HG03025 (cell line): ENCODE measurements around the gene ABI2.

Experiments used
- ATAC-seq: cut with Tn5 transposase; IDR thresholded peaks from one replicate; pipeline ENCODE4 v1.9.1; 2021; ENCODE audit warnings: mild to moderate bottlenecking, moderate library complexity; ENCODE audit not compliant: unreplicated experiment, low FRiP score

The ABI2 gene

DNA sequence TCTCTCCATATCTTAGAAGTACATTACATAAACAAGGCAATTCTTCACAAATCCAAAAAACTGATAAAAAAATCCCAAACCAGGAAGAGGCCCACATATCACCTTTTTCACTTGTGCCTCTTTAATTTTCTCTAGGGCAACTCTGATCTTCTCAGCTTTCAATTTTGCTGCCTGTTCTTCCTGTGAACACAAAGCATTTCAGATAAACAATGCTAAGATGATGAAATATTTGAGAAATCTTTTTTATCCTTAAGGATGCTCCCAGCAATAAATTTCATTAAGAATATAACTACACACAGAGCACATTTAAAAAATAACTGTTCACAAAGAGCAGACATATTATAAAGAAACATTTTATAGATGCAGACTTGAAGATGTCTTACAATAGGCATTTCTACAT is 133.6 kb downstream of the ABI2 start:
- no peak for ATAC-seq

DNA sequence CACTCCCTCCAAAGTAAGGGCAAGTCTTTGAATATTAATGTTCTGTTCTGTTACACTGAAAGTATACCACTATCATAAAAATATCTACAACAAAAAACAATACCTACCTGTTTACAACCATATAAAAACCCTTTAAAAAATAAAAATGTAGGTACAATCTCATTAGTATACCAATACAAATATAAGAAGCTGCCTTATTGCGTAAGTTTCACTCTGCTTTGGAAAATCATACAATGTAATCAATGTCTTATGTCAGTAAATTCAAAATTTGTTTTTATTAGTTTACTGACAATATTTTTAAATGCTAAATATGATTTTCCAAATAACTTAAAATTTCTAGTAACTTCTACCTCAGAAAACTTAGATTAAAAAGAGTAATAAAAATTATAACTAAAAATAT is 134.1 kb downstream of the ABI2 start:
- no peak for ATAC-seq

DNA sequence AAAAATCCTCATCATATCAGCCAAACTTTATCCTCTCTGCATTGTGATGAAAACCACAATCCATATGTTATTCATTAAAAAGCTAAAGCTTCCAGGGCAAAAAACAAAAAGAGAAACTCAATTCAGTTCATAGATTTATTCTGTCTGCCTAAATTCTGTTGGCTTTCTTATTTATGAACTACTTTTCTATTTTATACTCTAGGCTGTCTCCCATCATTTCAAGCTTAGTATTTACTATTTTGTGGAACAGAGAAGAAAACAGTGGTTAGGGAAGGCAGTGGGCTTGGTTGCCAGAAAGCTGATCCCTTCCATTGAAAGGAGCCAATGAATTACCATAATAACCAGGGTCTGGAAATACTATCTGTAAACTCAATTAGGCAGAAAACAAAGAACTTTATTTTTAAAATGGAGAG is 135.1 kb downstream of the ABI2 start:
- ATAC-seq: no peak

DNA sequence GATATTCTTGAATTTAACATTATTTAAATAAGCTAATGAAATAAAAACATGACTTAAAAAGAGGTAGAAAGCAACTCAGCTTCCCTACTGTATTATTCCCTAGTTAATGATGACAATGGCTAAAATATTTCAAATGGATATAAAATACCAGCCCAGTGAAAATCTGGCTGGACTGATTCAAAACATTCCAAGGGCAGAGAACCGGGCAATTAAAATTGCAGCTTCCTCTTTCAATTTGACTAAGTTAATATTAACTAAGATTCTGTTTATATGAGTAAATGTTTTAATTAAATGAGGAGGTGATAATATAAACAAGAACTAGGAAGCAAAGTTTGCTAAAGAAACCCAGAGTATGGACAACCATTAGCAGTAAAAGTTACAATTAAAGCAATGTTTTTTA is 141.4 kb downstream of the ABI2 start:
- ATAC-seq: no peak

DNA sequence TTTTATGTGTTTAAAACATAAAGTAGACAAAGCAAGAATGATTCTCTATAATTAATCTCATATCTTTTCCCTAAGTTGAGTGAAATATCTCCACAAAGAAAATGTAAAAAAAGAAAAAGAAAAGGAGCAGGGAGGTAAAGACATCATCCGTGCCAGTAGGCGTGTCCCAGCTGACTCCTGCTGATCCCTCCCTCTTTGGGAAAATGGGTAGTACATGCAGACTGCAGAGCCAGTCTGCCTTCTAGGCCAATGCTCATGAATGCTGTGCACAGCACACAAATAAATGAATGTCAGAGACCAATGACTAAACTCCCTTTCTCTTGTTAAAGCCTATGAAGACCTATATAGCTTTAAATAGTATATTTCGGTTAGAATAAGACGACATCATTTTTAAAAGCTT is 142.2 kb downstream of the ABI2 start:
- no peak for ATAC-seq

DNA sequence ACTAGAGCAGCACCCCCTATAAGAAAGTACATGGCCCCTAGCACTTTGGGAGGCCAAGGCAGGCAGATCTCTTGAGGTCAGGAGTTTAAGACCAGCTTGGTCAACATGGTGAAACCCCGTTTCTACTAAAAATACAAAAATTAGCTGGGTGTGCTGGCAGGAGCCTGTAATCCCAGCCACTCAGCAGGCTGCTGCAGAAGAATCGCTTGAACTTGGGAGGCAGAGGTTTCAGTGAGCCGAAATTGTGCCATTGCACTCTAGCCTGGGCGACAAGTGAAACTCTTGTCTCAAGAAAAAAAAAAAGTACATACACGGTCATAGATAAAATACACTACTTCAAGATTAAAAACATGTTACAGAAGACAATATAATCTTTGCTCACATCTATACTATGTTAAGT is 143.1 kb downstream of the ABI2 start:
- no peak for ATAC-seq

DNA sequence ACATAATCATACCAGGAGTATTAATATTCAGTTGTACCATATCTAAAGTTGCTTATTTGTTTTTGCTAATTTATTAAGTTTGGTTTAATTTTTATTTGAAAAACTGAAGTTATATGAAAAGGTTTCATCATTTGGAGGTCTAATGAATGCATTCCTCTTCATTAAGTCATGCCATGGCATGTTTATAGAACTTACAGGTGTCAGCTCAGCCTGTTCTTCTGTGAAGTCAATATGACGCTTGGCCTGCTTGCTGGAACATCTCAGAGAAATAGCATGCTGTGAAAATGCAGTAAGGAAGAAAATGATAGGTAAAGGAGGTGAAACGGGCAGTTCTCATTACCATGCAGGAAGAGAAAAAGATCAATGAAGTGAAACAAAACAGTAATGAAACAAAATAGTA is 148.7 kb downstream of the ABI2 start:
- ATAC-seq: no peak

DNA sequence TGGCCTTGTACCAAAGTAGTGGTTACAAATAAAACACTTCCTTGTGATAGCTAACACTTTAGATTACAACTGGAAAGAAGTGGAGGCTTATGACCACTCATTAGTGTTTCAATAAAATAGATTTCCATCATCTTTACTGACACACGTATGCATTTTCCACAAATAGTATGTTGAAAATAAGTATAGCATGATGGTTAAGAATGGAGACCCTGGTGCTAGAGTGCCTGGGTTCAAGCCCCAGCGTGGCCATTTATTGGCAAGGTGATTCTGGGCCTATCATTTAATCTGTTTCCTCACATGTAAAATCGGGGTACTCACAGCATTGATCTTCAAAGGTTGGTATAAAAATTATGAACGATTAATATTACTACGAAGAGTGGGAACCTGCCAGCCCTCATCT is 152.4 kb downstream of the ABI2 start:
- ATAC-seq: no peak

DNA sequence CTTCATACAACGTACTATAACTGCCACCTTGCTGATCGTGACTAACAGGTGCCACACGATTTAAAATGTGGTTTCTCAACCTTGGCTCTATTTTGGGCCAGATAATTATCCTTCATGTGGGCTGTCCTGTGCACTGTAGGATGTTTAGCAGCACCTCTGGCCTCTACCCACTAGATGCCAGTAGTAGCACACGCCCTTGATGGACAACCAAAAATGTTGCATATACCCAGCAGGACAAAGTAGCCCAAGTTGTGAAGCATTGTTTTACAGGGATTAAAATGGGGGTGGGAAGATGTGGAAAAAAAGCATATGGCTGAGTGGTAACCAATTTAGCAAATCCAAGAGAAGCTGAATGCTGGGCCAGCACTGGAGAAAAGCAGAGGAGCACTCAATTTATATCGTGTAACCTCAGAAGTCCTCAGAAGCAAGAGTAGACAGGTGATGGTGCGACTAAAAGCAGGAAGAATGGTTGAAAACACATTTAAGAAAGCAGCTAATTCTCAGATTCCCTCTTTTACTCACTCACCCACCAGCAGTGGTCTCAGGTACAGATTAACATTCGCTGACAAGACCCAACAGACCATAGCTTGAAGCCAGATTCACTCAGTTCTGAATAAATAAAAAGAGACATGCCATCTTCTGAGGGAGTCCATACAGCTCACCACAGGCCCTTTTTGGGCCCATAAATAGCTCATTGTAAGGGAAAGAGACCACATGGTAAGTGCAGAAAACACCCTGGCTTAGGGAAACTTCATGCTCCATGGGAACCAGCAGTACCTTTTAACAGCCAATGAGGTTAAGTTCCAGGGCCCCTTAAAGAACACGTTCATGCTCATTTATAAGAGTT is 156.3 kb downstream of the ABI2 start:
- no peak for ATAC-seq

DNA sequence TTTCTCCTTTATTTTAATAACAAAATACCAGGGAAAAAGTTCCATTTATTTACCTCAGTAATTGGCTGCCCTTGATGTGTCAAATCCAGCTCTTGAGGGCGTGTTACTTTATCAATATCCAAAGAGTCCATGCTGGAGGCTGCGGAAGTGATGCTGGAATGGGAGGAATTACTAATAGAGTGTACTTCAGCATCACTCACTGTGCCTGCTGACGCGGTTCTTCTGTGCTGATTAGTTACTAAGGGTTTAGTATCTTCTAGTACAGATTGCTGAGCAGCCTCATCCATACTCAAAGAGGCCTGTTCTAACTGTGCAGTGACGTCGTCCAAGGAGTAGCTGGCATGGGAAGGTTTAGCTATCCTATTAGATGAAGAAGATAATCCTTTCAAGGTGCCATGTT is 161.3 kb downstream of the ABI2 start:
- no peak for ATAC-seq

DNA sequence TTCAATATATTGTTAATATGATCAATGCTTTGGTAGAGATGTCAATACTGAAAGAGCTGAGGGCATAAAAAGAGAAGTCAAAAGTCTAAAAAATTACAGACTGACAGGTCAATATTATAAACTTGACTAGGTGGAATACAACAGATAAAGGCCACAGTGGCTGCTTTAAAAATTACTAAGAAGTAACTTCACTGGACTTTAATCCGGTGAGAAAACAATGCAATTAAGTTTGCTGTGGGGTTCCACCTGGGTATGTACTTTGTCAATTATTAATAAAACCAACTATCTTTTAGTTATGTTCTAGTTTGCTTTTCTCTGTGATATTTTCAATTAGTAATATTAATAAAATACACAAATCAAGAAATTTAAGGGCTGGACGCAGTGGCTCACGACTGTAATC is 162.2 kb downstream of the ABI2 start:
- no peak for ATAC-seq

DNA sequence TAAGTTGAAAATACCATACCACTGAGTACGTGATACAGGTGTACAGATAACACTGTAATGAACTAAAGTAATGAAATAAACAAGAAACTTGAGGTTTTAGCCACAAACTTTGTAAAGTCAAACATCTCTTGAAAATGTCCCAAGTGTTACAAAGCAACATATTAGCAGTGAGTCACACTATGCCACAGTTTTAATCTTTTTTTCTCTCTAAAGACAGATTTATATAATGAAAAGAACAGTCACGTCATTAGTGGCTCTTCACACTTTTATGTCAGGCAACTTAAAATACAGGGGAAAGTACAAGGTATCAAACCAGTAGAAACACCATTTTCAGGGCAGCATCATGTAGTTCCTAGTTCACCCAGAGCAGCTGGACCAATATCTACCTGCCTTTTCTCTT is 164.8 kb downstream of the ABI2 start:
- ATAC-seq: no peak
